ENCODE measurements around the gene PHACTR2.

DNA sequence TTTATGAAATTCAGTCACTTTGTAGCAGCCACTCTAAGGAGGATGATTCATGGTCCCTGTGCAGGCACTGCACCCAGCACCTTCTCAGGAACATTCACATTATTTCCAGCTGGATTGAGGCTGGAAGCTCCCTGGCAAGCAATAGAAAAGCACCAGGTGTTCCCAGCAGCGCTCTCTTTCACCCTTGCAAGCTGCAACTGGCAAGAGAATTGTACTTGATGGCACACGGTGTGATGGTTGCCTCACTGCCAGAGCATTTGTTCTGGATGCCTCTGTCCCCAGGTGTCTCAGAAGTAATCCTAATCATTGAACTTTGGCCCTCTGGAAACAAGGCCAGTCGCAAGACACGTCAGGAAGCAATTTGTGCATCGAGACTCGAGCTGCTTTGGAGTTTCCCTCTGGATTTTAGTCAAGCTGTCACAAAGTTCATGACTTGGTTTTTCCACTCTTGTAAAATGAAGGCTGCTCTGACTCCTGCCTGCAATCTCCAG lies 24.9 kb upstream of the PHACTR2 start:
- TF ChIP-seq, protein P1, sequence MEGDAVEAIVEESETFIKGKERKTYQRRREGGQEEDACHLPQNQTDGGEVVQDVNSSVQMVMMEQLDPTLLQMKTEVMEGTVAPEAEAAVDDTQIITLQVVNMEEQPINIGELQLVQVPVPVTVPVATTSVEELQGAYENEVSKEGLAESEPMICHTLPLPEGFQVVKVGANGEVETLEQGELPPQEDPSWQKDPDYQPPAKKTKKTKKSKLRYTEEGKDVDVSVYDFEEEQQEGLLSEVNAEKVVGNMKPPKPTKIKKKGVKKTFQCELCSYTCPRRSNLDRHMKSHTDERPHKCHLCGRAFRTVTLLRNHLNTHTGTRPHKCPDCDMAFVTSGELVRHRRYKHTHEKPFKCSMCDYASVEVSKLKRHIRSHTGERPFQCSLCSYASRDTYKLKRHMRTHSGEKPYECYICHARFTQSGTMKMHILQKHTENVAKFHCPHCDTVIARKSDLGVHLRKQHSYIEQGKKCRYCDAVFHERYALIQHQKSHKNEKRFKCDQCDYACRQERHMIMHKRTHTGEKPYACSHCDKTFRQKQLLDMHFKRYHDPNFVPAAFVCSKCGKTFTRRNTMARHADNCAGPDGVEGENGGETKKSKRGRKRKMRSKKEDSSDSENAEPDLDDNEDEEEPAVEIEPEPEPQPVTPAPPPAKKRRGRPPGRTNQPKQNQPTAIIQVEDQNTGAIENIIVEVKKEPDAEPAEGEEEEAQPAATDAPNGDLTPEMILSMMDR (IDR thresholded peaks at IDR 0.05) = no peak
- no peak for TF ChIP-seq EP300 (IDR thresholded peaks at IDR 0.05)

Measured in tibial nerve (tissue), 4 donors.